Measurements from ENCODE around the gene FAM53A. TPM values are rescaled to one million over a fixed set of nuclear protein-coding genes. Genes with fewer than 3 reads are reported as not detected.

The FAM53A gene
- total RNA-seq, 1 donor from 2014 or later, result 2.9 TPM

DNA sequence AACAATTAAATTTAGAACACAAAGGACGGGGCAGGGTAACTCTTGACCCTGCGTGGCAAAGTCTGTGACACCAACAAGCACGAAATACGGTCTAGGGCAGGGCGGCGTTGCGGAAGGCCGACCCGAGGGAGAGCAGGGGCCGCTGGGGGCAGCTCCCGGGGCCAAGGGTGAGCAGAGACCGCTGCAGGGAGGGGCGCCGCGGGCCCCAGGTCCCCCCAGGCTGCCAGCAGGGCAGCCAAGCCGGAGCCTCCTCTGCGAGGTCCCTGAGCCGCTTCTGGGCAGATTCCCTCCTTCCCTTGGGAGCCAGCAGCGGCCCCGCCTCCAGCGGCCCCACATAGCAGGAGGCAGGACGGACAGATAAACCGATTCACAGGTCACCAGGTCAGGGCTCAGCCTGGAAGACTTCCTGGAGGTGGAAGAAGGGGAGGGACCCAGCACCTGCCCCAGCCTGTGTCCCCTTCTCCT is 90.2 kb downstream of the FAM53A start:
- no peak for DNase-seq (ENCODE audit: low read depth)

DNA sequence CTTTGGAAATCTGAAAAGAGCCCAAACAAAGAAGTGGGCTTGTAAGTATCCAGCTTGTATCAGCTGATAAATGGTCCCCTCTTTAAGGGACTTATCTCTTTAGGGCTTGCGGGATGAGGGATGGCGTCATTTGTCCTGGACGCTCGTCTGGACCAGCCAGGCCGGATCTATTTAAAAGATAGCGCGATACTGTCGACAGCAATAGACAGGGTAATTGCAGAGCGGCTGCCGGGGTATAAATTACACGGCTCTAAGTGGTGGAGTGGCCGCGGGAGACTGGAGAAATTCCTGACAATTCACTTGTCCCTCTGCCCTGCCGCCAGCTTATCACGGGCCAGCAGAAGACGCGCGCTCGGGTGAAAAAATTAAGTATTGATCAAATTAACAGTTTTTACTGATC is 90.7 kb downstream of the FAM53A start:
- DNase-seq (ENCODE audit: low read depth), result no peak

DNA sequence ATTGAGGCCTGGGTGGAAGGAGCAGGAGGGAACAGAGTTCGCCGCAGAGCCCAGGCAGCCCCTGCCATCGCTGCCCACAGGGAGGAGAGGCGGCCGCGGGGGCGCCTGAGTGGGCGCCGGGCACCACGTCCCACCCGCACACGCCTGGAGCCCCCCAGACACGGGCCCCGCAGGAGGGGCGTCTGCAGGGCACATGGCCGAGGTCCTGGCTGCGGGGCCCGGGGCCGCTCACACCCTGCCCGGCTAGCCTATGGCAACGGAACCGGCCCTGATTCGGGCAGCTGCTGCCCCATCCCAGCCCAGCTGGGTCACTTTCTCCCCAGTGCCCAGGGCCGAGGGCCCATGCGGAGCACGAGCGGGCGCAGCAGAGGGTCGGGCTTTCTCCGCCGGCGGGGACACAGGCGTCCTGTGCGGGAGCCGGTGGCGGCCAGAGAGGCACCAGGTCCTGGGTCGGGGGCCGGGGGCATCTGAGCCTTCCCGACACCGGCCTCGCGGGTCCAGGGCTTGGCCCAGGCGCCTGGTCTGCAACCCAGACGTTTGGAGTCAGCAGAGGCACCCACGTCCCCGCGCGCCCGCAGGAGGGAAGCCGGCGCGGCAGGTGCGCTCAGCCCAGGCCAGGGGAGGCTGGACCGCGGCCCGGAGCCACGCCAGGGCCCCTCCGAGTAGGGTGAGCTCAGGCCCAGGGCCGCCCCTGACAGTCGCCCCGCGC is 91.2 kb downstream of the FAM53A start:
- DNase-seq (ENCODE audit: low read depth), result no peak

DNA sequence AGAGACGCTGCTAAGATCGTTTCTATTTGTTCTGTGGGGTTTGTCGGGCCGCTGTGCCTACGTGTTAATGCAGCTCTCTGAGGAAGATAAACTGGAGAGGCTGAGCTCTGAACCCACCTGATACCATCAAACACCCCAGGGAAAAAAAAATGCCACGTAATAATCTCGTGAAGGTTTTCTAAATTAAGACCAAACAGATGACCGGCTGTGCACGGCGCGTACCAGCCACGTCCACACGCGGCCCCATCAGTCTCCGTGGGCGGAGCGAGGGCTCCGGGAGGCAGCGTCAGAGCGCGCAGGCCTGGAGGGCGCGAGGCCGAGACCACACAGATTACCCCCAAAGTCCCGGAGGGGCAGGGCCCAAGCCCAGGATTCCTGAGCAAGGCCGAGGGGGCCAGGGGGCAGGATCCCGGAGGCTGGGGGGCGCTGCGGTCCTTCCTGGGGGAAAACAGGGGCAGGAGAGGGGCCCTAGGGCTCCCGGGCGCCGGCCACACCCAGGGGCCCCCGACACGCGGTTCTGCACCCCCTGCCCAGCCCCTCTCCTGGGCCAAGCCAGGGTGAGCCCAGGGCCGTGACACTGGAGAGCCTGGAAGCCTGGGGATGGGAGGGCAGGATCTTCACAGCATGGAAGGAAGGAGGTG is 91.9 kb downstream of the FAM53A start:
- no peak for DNase-seq (ENCODE audit: low read depth)

DNA sequence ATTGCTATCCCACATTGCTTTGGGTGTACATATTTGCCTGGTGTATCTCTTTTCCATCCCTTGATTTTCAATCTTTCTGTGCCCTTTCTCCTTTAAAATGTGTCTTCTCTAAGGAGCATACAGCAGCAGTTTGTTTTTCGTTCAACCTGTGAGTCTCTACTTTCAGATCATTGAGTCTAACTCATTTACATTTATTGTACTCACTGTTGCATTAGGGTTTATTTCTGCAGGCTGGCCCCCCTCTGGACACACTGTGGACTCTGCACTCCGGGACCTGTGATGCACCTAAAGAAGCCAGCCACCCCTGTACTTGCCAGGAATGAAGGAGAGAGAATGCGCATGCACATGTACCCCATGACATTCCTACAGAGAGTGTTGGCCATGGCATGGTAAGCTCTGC is 93.0 kb downstream of the FAM53A start:
- DNase-seq (ENCODE audit: low read depth), result no peak

DNA sequence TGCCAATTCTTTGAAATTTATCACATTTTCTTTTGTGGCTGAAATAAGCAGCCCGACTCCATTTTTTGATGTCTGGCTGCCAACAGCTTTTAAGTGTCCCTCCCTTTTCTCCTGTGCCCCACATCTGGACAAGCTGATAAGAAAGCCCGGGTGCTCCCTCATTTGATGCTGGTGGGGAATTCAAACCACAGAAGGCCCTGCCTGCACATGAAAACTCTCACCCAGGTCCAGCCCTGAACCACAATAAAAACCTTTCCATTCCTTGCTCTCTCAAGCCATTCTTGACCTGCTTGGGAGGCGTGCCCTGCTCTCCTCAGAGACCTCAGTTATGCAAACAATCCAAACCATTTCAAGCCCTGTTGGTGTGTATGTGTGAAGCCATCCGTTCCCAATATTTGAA is 93.9 kb downstream of the FAM53A start:
- DNase-seq (ENCODE audit: low read depth), result no peak

Other genes starting within 250 kb of the FAM53A start
- gene SLBP, start 28.0 kb upstream of the FAM53A start, total RNA-seq, result 51.9 and 106 TPM in 2 replicates
- 60.8 and 88.7 TPM in 2 replicates for gene TMEM129, start 37.0 kb upstream of the FAM53A start, total RNA-seq
- 5.4 and 7.6 TPM in 2 replicates for gene TACC3, start 37.2 kb upstream of the FAM53A start, total RNA-seq
- 1.4 and 3.7 TPM in 2 replicates for gene FGFR3, start 109.0 kb upstream of the FAM53A start, total RNA-seq
- gene LETM1, start 171.8 kb upstream of the FAM53A start, total RNA-seq, result 94.6 and 102 TPM in 2 replicates
- gene NSD2, start 187.1 kb upstream of the FAM53A start, total RNA-seq, result 62.0 and 67.7 TPM in 2 replicates

Data from renal cortical epithelial cell (primary cell).